ENCODE data around the gene CSF3R.

CSF3R gene

DNA sequence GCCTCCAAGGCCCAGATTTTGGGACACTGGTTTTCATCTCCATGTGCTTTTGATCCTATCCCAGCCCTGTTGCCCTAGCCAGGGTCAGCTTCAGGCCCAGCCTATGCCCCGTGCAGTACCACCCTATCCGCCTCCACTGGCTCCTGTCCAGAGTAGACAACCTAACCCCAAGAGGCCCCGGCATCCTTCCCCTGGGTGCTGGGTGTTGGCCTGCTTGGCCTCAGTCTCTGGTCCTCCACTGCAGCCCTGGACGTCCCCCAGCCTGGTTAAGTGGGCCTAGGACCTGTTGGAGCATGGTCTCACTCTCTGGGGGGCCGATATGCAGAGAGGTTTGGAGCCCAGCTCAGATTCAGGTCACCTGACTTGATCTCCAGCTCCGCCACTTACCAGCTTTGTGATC lies 1.6 kb downstream of the CSF3R start:
- TF ChIP-seq REST (IDR thresholded peaks at IDR 0.05; ENCODE audit: insufficient read depth in 1 of 2, low read depth in 2 of 2, low read length in 2 of 2) (no peak), POLR2AphosphoS5 (IDR thresholded peaks at IDR 0.05; ENCODE audit: low read depth, low read length) (no peak), TAF1 (IDR thresholded peaks at IDR 0.05; ENCODE audit: borderline replicate concordance, insufficient read depth, low read length) (no peak), SIN3A (IDR thresholded peaks at IDR 0.05; ENCODE audit: borderline replicate concordance, insufficient read depth, low read length) (no peak), FOXP2 (optimal IDR thresholded peaks at IDR 0.05; ENCODE audit: borderline replicate concordance, extremely low read depth, extremely low read length, insufficient read depth) (no peak)

GRCh38 chr1:36480161-36480560 lies 2.6 kb downstream of the CSF3R start:
- TF ChIP-seq SIN3A (IDR thresholded peaks at IDR 0.05; ENCODE audit: borderline replicate concordance, insufficient read depth, low read length) = no peak

GRCh38 chr1:36479505-36480051 lies 3.1 kb downstream of the CSF3R start:
- TF ChIP-seq FOXP2 (optimal IDR thresholded peaks at IDR 0.05; ENCODE audit: borderline replicate concordance, extremely low read depth, extremely low read length, insufficient read depth) = no peak
- TF ChIP-seq SIN3A (IDR thresholded peaks at IDR 0.05; ENCODE audit: borderline replicate concordance, insufficient read depth, low read length) = 0 out of 2 replicates have a peak, but pooled peaks have one; percentile 25

- TF ChIP-seq SIN3A (IDR thresholded peaks at IDR 0.05; ENCODE audit: borderline replicate concordance, insufficient read depth, low read length) = no peak
- no peak for TF ChIP-seq POLR2AphosphoS5 (IDR thresholded peaks at IDR 0.05; ENCODE audit: low read depth, low read length)
- no peak for TF ChIP-seq FOXP2 (optimal IDR thresholded peaks at IDR 0.05; ENCODE audit: borderline replicate concordance, extremely low read depth, extremely low read length, insufficient read depth)
- TF ChIP-seq REST (IDR thresholded peaks at IDR 0.05; ENCODE audit: insufficient read depth in 1 of 2, low read depth in 2 of 2, low read length in 2 of 2) = no peak
- no peak for TF ChIP-seq TAF1 (IDR thresholded peaks at IDR 0.05; ENCODE audit: borderline replicate concordance, insufficient read depth, low read length)
Observed at GRCh38 chr1:36476945-36477344, 5.8 kb downstream of the CSF3R start.

DNA sequence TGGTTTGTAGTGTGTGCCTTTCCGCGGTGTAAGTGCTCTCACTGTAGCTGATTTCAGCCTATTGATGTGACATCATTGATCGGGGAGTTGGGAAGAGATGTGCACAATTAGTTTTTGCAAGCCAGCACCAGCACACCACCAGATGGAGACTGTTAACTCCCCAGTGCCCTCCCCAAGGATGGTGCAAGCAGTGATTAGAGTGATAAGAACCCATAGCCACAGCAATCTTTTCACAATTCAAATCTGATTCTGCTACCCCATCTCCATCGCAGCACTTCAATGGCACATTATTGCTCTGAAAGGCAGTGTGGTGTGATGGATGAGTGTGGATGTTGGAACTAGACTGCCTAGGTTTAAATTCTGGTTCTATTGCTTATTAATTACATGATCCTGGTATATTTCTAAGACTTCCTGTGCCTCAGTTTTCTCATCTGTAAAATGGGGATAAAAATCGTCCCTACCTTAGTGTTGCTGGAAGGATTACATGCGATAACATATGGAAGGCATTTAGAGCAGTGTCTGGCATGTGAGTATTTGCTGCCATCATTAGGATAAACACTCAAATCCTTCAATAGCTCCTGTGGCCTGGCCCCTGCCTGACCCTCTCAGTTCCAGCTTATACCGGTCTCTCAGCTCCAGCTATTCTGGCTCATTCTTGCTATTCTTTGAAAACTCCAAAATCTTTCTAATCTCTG lies 6.7 kb downstream of the CSF3R start:
- no peak for TF ChIP-seq REST (IDR thresholded peaks at IDR 0.05; ENCODE audit: insufficient read depth in 1 of 2, low read depth in 2 of 2, low read length in 2 of 2)
- TF ChIP-seq POLR2AphosphoS5 (IDR thresholded peaks at IDR 0.05; ENCODE audit: low read depth, low read length) = no peak

GRCh38 chr1:36475341-36475740 lies 7.4 kb downstream of the CSF3R start:
- no peak for TF ChIP-seq FOXP2 (optimal IDR thresholded peaks at IDR 0.05; ENCODE audit: borderline replicate concordance, extremely low read depth, extremely low read length, insufficient read depth)
- TF ChIP-seq REST (IDR thresholded peaks at IDR 0.05; ENCODE audit: insufficient read depth in 1 of 2, low read depth in 2 of 2, low read length in 2 of 2) = no peak
- TF ChIP-seq TAF1 (IDR thresholded peaks at IDR 0.05; ENCODE audit: borderline replicate concordance, insufficient read depth, low read length) = no peak
- TF ChIP-seq POLR2AphosphoS5 (IDR thresholded peaks at IDR 0.05; ENCODE audit: low read depth, low read length) = no peak
- TF ChIP-seq SIN3A (IDR thresholded peaks at IDR 0.05; ENCODE audit: borderline replicate concordance, insufficient read depth, low read length) = no peak
